H1 (cell line): Measurements from ENCODE around the gene MTFMT. TPM values are rescaled to one million over a fixed set of nuclear protein-coding genes. Genes with fewer than 3 reads are reported as not detected.

Experiments
- CTCF ChIA-PET: fragments of 300-600 bp; sonication (Branson Sonifier 250); formaldehyde crosslinking; loops from one replicate; lab custom pipeline; 2021; ENCODE audit not compliant: partially characterized antibody; lab: Charles Lee
- POLR2A ChIA-PET: fragments of 300-600 bp; sonication (Branson Sonifier 250); formaldehyde crosslinking; loops from one replicate; lab custom pipeline; 2021; ENCODE audit warnings: inconsistent platforms; ENCODE audit not compliant: partially characterized antibody; lab: Charles Lee
- DNase-seq, 2 experiments: peaks; one replicate each; pipeline versions ENCODE4 v3.0.0 to v3.0.0-alpha.2; 2010 to 2022; ENCODE audit warnings: low spot score in 2 of 2, low read depth in 1 of 2, mixed read lengths in 1 of 2
- FAIRE-seq: peaks from 2 replicates; lab custom pipeline; 2011; peaks lifted over from hg19 to GRCh38; lab: Jason Lieb, UNC
- H2AFZ ChIP-seq: 2 replicates; pipeline ENCODE4 v1.8.1; 2012; ENCODE audit warnings: low read length, inconsistent platforms
- H2AK5ac ChIP-seq: 2 replicates; pipeline ENCODE4 v1.6.1; 2013; ENCODE audit warnings: low read depth, low read length
- H2BK120ac ChIP-seq: replicated peaks from 2 replicates; pipeline ENCODE3; 2013; ENCODE audit warnings: low read depth, low read length, inconsistent platforms
- H2BK12ac ChIP-seq: 2 replicates; pipeline ENCODE4 v1.6.1; 2013; ENCODE audit warnings: low read depth, low read length
- H2BK15ac ChIP-seq: 2 replicates; pipeline ENCODE4 v1.6.1; 2013; ENCODE audit warnings: low read length
- H2BK20ac ChIP-seq: 2 replicates; pipeline ENCODE4 v1.6.1; 2013; ENCODE audit warnings: low read length
- H2BK5ac ChIP-seq: 2 replicates; pipeline ENCODE4 v1.6.1; 2013; ENCODE audit warnings: low read depth, low read length
- H3K14ac ChIP-seq: 2 replicates; pipeline ENCODE4 v1.6.1; 2013; ENCODE audit warnings: inconsistent platforms; ENCODE audit not compliant: insufficient read length
- H3K18ac ChIP-seq: 2 replicates; pipeline ENCODE4 v1.6.1; 2013; ENCODE audit warnings: low read length; ENCODE audit errors: extremely low read depth
- H3K23ac ChIP-seq: 2 replicates; pipeline ENCODE4 v1.6.1; 2013; ENCODE audit warnings: inconsistent platforms; ENCODE audit not compliant: insufficient read length
- H3K23me2 ChIP-seq: 2 replicates; pipeline ENCODE4 v1.6.1; 2013; ENCODE audit warnings: low read depth, low read length
- H3K27ac ChIP-seq: 2 replicates; pipeline ENCODE4 v1.6.1; 2011; ENCODE audit warnings: low read depth, low read length, inconsistent platforms
- H3K27me3 ChIP-seq, 4 experiments: replicated peaks in 1 of 4; 1 replicate in 1 of 4; 2 replicates in 3 of 4; pipeline versions ENCODE4 v1.6.1 to v1.8.1; 2011 to 2013; ENCODE audit warnings: low read length in 3 of 4, mild to moderate bottlenecking in 3 of 4, inconsistent platforms in 2 of 4, mixed read lengths in 2 of 4, moderate library complexity in 1 of 4; ENCODE audit not compliant: control insufficient read depth in 3 of 4, insufficient read depth in 3 of 4; ENCODE audit errors: extremely low read depth in 1 of 4
- H3K36me3 ChIP-seq, 4 experiments: 2 replicates each; pipeline versions ENCODE4 v1.6.1 to v1.8.1; 2011 to 2013; ENCODE audit warnings: mild to moderate bottlenecking in 4 of 4, low read length in 3 of 4, moderate library complexity in 2 of 4, control low read depth in 1 of 4, inconsistent platforms in 1 of 4; ENCODE audit not compliant: insufficient read depth in 4 of 4, control insufficient read depth in 2 of 4
- H3K4ac ChIP-seq: replicated peaks from 2 replicates; pipeline ENCODE3; 2013; ENCODE audit warnings: low read length, low read depth, mixed read lengths, inconsistent platforms; ENCODE audit not compliant: insufficient read length
- H3K4me1 ChIP-seq, 4 experiments: replicated peaks in 1 of 4; 1 replicate in 1 of 4; 2 replicates in 3 of 4; pipeline versions ENCODE4 v1.6.1 to v1.8.1; 2011 to 2013; ENCODE audit warnings: low read length in 3 of 4, inconsistent platforms in 2 of 4, mixed read lengths in 1 of 4; ENCODE audit not compliant: insufficient read depth in 4 of 4, control insufficient read depth in 3 of 4
- H3K4me2 ChIP-seq, 2 experiments: 2 replicates each; pipeline versions ENCODE4 v1.6.1 to v1.8.1; 2011 to 2013; ENCODE audit warnings: low read depth in 2 of 2, low read length in 2 of 2, control low read depth in 1 of 2, inconsistent platforms in 1 of 2, mild to moderate bottlenecking in 1 of 2; ENCODE audit not compliant: insufficient read depth in 1 of 2
- H3K4me3 ChIP-seq, 4 experiments: fragments of 200-600, 300-600 bp in 1 of 4; sonication (generic), shearing (Covaris generic), sonication (Bioruptor Twin) in 1 of 4; 2 replicates each; pipeline versions ENCODE4 v1.5.1 to v1.8.1; 2011 to 2016; ENCODE audit warnings: low read length in 4 of 4, low read depth in 3 of 4, control low read depth in 2 of 4, inconsistent platforms in 2 of 4, mild to moderate bottlenecking in 2 of 4, mixed read lengths in 1 of 4, moderate library complexity in 1 of 4; ENCODE audit not compliant: insufficient read depth in 2 of 4; ENCODE audit errors: extremely low read depth in 1 of 4
- H3K56ac ChIP-seq: replicated peaks from 2 replicates; pipeline ENCODE3; 2013; ENCODE audit warnings: low read depth, mild to moderate bottlenecking, mixed read lengths, low read length, inconsistent platforms; ENCODE audit not compliant: insufficient read length
- H3K79me1 ChIP-seq: 2 replicates; pipeline ENCODE4 v1.6.1; 2013; ENCODE audit warnings: low read depth, low read length, control low read depth
- H3K79me2 ChIP-seq, 2 experiments: 2 replicates each; pipeline versions ENCODE4 v1.6.1 to v1.8.1; 2012 to 2013; ENCODE audit warnings: low read length in 2 of 2, mild to moderate bottlenecking in 2 of 2, inconsistent platforms in 1 of 2; ENCODE audit not compliant: insufficient read depth in 2 of 2, control insufficient read depth in 1 of 2
- H3K9ac ChIP-seq, 4 experiments: replicated peaks in 1 of 4; 1 replicate in 1 of 4; 2 replicates in 3 of 4; pipeline versions ENCODE4 v1.6.1 to v1.8.1; 2011 to 2013; ENCODE audit warnings: low read depth in 3 of 4, low read length in 3 of 4, control low read depth in 2 of 4, mild to moderate bottlenecking in 2 of 4, moderate library complexity in 2 of 4, inconsistent platforms in 1 of 4; ENCODE audit errors: extremely low read depth in 1 of 4
- H3K9me3 ChIP-seq, 2 experiments: 2 replicates each; pipeline versions ENCODE4 v1.6.1 to v1.8.1; 2012 to 2013; ENCODE audit warnings: mild to moderate bottlenecking in 2 of 2, moderate library complexity in 2 of 2, control low read depth in 1 of 2, inconsistent platforms in 1 of 2, low read depth in 1 of 2, low read length in 1 of 2, mixed read lengths in 1 of 2; ENCODE audit not compliant: insufficient read depth in 2 of 2
- H4K20me1 ChIP-seq, 2 experiments: replicated peaks in 1 of 2; 2 replicates each; pipeline versions ENCODE3 to v1.8.1; 2011 to 2013; ENCODE audit warnings: inconsistent platforms in 2 of 2, low read length in 2 of 2, mild to moderate bottlenecking in 1 of 2; ENCODE audit not compliant: insufficient read depth in 2 of 2, control insufficient read depth in 1 of 2
- H4K5ac ChIP-seq: 2 replicates; pipeline ENCODE4 v1.6.1; 2013; ENCODE audit warnings: low read length, low read depth, mixed read lengths, inconsistent platforms; ENCODE audit not compliant: insufficient read length
- H4K8ac ChIP-seq: 2 replicates; pipeline ENCODE4 v1.8.0; 2013; ENCODE audit warnings: mild to moderate bottlenecking, moderate library complexity, low read length, inconsistent platforms; ENCODE audit not compliant: insufficient read depth; ENCODE audit errors: extremely low read depth
- H4K91ac ChIP-seq: replicated peaks from 2 replicates; pipeline ENCODE3; 2013; ENCODE audit warnings: low read length, mixed read lengths, inconsistent platforms; ENCODE audit not compliant: insufficient read length
- CTCF ChIP-seq, 3 experiments: IDR thresholded peaks; 1 replicate in 2 of 3; 2 replicates in 1 of 3; pipeline versions ENCODE4 v1.5.1 to v1.6.1; 2011; ENCODE audit warnings: low read length in 3 of 3, mild to moderate bottlenecking in 3 of 3, inconsistent platforms in 2 of 3, low read depth in 1 of 3, moderate library complexity in 1 of 3; ENCODE audit not compliant: insufficient read depth in 1 of 3; ENCODE audit errors: control extremely low read depth in 1 of 3
- WGBS, 2 experiments: shearing (Covaris generic) in 1 of 2; methylation state at CpG; one replicate each; pipeline versions ENCODE4 v1.1.6 to v1.1.7; 2013 to 2015; ENCODE audit warnings: low lambda C conversion rate in 2 of 2, mixed read lengths in 2 of 2, inconsistent platforms in 1 of 2, low coverage in 1 of 2, missing lambda C conversion rate in 1 of 2; ENCODE audit not compliant: insufficient replicate concordance in 2 of 2, insufficient coverage in 1 of 2, insufficient read length in 1 of 2; ENCODE audit errors: extremely low coverage in 1 of 2, missing lambda C conversion rate in 1 of 2; 5-methylcytosine and 5-hydroxymethylcytosine counted together
- polyA plus RNA-seq, 7 experiments: library from polyadenylated mRNA; depleted of rRNA in 3 of 7; stranded (reverse) in 5 of 7; unstranded in 2 of 7; fragments of >200 nt in 5 of 7; fragments of 200-250 nt in 2 of 7; gene quantifications; 1 replicate in 5 of 7; 2 replicates in 1 of 7; 4 replicates in 1 of 7; pipeline versions ENCODE4 v1.2.1 to v1.2.3, GENCODE V29; 2011 to 2013; ENCODE audit warnings: missing spikeins in 2 of 7, mixed read lengths in 2 of 7
- total RNA-seq: library from RNA; stranded (reverse); fragmentation: NEBNext Ultra II Directional; extraction: Animal tissue kit (Norgen Biotek cat#: 25700); gene quantifications from 2 replicates; pipeline ENCODE4 v1.2.1, GENCODE V29; 2021

Gene MTFMT
- total and polyA plus RNA-seq, 2 of the 8 experiments (the other 6 are each of a cell fraction or from before 2014, with no cell fraction given), result 7.7 to 20.8 TPM

DNA sequence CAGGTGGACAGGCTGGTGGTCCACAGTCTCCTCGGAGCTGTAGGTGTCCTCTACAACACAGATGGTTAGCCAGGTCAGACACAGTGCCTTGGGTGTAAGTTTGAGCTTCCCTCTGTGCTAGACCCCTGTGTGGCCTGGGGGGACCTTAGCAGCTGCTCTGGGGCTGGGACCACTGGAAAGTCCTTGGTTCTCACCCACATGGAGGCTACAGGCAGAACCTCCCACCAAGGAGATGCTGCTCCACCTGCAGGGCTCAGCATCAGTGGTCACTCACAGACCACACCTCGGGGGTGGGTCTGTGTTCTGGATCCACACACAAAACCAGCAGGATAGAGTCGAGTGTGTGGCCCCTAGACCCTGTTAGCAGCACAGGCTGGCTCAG lies 29.9 kb upstream of the MTFMT start:
- no peak for FAIRE-seq
- Histone ChIP-seq H3K79me2 (no peaks in the 10 kb centered on the region), H3K14ac (no peak overlapping the region), H3K4me3 (no peak overlapping the region), H3K4me2 (no peak overlapping the region), H3K27me3 (no peaks in the 10 kb centered on the region; a peak in 1 of 7 replicates), H3K23ac (no peak overlapping the region), H3K36me3 (no peaks in the 10 kb centered on the region; a peak in 1 of 8 replicates), H3K56ac (no peak overlapping the region), H3K79me1 (no peaks in the 10 kb centered on the region), H2BK20ac (no peak overlapping the region), H4K5ac (no peak overlapping the region), H4K8ac (no peak overlapping the region), H2AK5ac (no peak overlapping the region), H3K18ac (no peak overlapping the region), H3K9ac (no peak overlapping the region), H3K4ac (no peak overlapping the region), H2AFZ (no peak overlapping the region), H2BK5ac (no peak overlapping the region), H3K4me1 (no peaks in the 10 kb centered on the region), H4K91ac (no peak overlapping the region), H3K27ac (no peak overlapping the region), H2BK12ac (no peak overlapping the region), H4K20me1 (no peaks in the 10 kb centered on the region), H3K9me3 (no peaks in the 10 kb centered on the region), H2BK15ac (no peak overlapping the region), H3K23me2 (no peaks in the 10 kb centered on the region), H2BK120ac (no peak overlapping the region)
- 82% methylated on average over 3 of the region's 3 CpGs; no CpG with 5 or more reads in 1 of the 2 experiments for WGBS, 2 experiments
- DNase-seq, result no peak
- CTCF ChIA-PET, result interaction anchor here (0.7 to 33.2 kb wide), 8 partner anchors 5 to 1648 kb away, joined by 3 to 1213 read pairs (median 4); partner anchors contain the start of genes KBTBD13, RASL12 and SLC51B
- no peak for TF ChIP-seq CTCF (IDR thresholded peaks at IDR 0.05; ENCODE audit: control extremely low read depth in 1 of 3, insufficient read depth in 1 of 3, low read depth in 1 of 3, low read length in 3 of 3)
- POLR2A ChIA-PET, result no interaction called here
